OCI-LY1 (cell line): ENCODE measurements around the gene PADI1.

ENCODE experiments used
- H2AFZ ChIP-seq: fragments of 200-600 bp; sonication (generic), shearing (Covaris generic); 2 replicates; pipeline ENCODE4 v1.6.0; 2014; ENCODE audit warnings: antibody characterized with exemption, mild to moderate bottlenecking, low read length
- H3F3A ChIP-seq: fragments of 200-600 bp; sonication (generic), shearing (Covaris generic); 2 replicates; pipeline ENCODE4 v1.6.0; 2014; ENCODE audit warnings: mild to moderate bottlenecking, antibody characterized with exemption, low read length, moderate library complexity; ENCODE audit not compliant: insufficient read depth
- H3K27ac ChIP-seq: fragments of 200-600 bp; sonication (generic); 2 replicates; pipeline ENCODE4 v1.5.1; 2014; ENCODE audit warnings: low read length, mixed run types, mild to moderate bottlenecking, low read depth; ENCODE audit not compliant: poor library complexity, severe bottlenecking
- H3K27me3 ChIP-seq: fragments of 200-600 bp; sonication (generic); 2 replicates; pipeline ENCODE4 v1.6.0; 2014; ENCODE audit warnings: antibody characterized with exemption, mild to moderate bottlenecking, low read length, moderate library complexity; ENCODE audit not compliant: insufficient read depth
- H3K36me3 ChIP-seq: fragments of 200-600 bp; sonication (generic); 2 replicates; pipeline ENCODE4 v1.6.1; 2014; ENCODE audit warnings: mild to moderate bottlenecking, antibody characterized with exemption, low read length, moderate library complexity, mixed read lengths; ENCODE audit not compliant: insufficient read depth
- H3K4me1 ChIP-seq: fragments of 200-600 bp; sonication (generic); 2 replicates; pipeline ENCODE4 v1.5.1; 2014; ENCODE audit warnings: mild to moderate bottlenecking, low read length, moderate library complexity; ENCODE audit not compliant: insufficient read depth, severe bottlenecking
- H3K4me2 ChIP-seq: fragments of 200-600 bp; sonication (generic), shearing (Covaris generic); 2 replicates; pipeline ENCODE4 v1.6.1; 2014; ENCODE audit warnings: low read length
- H3K4me3 ChIP-seq: fragments of 200-600 bp; sonication (generic); 2 replicates; pipeline ENCODE4 v1.5.1; 2014; ENCODE audit warnings: low read length, low read depth, mild to moderate bottlenecking, mixed read lengths; ENCODE audit not compliant: poor library complexity, severe bottlenecking
- H3K79me2 ChIP-seq: fragments of 200-600 bp; shearing (Covaris generic); 2 replicates; pipeline ENCODE4 v1.6.1; 2016; ENCODE audit warnings: mixed run types, low read length, mixed read lengths; ENCODE audit not compliant: insufficient read depth
- H3K9ac ChIP-seq: fragments of 200-600 bp; sonication (generic), shearing (Covaris generic); 2 replicates; pipeline ENCODE4 v1.6.1; 2014; ENCODE audit warnings: mild to moderate bottlenecking, low read length, mixed read lengths
- H3K9me2 ChIP-seq: fragments of 200-600 bp; sonication (generic), shearing (Covaris generic); 2 replicates; pipeline ENCODE4 v1.6.1; 2014; ENCODE audit warnings: low read depth, mild to moderate bottlenecking, low read length, mixed read lengths
- H3K9me3 ChIP-seq: fragments of 200-600 bp; shearing (Covaris generic); 2 replicates; pipeline ENCODE4 v1.6.1; 2014; ENCODE audit warnings: low read length, mixed read lengths
- H4K20me1 ChIP-seq: fragments of 200-600 bp; sonication (generic), shearing (Covaris generic); 2 replicates; pipeline ENCODE4 v1.6.0; 2016; ENCODE audit warnings: mild to moderate bottlenecking, low read length; ENCODE audit not compliant: insufficient read depth
- EZH2 ChIP-seq: fragments of 200-600 bp; sonication (generic), shearing (Covaris generic); IDR thresholded peaks from 2 replicates; pipeline ENCODE4 v1.8.0; 2017; ENCODE audit warnings: borderline replicate concordance, mixed run types, mild to moderate bottlenecking, antibody characterized with exemption, low read length, moderate library complexity, mixed read lengths
- TF ChIP-seq, protein P1 (sequence below): fragments of 200-600 bp; sonication (generic), shearing (Covaris generic); IDR thresholded peaks from 2 replicates; pipeline ENCODE4 v1.5.1; 2017; ENCODE audit warnings: mild to moderate bottlenecking, antibody characterized with exemption, low read length, moderate library complexity, mixed read lengths

Gene PADI1

DNA sequence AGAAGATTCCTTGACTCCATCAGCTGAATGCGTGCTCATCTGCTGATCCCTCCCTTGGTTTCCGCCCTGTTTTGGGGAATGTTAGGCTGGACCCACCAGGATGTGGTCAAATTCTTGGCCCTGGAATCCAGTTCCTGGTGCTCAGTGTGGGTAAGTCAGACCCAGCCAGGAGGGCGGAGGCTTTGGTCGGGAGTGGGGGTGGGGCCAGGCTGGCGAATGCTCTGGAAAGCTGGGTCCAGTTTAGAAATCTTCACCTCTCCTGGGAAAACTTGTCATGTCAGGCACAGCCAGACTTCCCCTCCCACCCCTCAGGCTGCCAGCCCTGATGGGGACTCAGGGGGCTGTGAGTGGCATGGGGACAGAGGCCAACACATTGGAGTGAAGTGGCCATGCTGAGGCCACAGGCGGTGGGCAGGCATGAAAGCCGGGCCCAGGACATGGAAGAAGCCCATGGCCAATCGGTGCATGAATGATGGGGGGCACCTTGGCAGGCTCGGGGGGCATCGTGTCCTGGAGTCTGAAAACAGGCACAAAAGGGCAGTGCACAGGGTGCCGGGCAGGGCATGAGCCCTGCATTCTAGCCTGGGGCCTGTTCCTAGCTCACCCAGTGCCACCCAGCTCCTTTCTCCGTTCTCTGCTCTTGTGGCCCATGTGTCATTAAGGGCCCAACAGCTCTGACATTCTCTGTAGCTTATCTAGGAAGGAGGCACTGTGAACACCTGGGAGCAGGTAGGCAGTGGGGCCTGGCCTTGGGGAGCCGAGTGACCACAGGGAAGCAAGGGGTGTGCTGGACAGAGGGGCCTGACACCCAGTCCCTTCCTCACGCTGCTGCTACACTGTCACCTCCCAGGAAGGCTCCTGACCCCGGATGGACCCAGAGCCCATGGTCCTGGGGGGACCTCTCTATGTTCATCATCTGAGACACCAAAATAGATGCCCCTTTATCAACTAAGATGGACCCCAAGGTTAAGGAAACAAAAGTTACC, 14.6 kb upstream of the PADI1 start:
- H3K4me3 ChIP-seq: no peak overlapping the region
- H2AFZ ChIP-seq: no peak overlapping the region
- no peaks in the 10 kb centered on the region for H3K4me1 ChIP-seq
- H3K9ac ChIP-seq: no peak overlapping the region
- H3K36me3 ChIP-seq: no peaks in the 10 kb centered on the region; the same call in 1 of the 2 replicates
- H3K9me3 ChIP-seq: no peaks in the 10 kb centered on the region
- H3K9me2 ChIP-seq: no peaks in the 10 kb centered on the region
- no peaks in the 10 kb centered on the region for H4K20me1 ChIP-seq
- H3K27me3 ChIP-seq: no peaks in the 10 kb centered on the region; the same call in 1 of the 2 replicates
- no peak overlapping the region for H3K27ac ChIP-seq
- no peak overlapping the region for H3K4me2 ChIP-seq
- no peak for TF ChIP-seq EZH2
- TF ChIP-seq, protein P1, sequence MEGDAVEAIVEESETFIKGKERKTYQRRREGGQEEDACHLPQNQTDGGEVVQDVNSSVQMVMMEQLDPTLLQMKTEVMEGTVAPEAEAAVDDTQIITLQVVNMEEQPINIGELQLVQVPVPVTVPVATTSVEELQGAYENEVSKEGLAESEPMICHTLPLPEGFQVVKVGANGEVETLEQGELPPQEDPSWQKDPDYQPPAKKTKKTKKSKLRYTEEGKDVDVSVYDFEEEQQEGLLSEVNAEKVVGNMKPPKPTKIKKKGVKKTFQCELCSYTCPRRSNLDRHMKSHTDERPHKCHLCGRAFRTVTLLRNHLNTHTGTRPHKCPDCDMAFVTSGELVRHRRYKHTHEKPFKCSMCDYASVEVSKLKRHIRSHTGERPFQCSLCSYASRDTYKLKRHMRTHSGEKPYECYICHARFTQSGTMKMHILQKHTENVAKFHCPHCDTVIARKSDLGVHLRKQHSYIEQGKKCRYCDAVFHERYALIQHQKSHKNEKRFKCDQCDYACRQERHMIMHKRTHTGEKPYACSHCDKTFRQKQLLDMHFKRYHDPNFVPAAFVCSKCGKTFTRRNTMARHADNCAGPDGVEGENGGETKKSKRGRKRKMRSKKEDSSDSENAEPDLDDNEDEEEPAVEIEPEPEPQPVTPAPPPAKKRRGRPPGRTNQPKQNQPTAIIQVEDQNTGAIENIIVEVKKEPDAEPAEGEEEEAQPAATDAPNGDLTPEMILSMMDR: no peak
- H3K79me2 ChIP-seq: no peaks in the 10 kb centered on the region
- no peaks in the 10 kb centered on the region for H3F3A ChIP-seq

DNA sequence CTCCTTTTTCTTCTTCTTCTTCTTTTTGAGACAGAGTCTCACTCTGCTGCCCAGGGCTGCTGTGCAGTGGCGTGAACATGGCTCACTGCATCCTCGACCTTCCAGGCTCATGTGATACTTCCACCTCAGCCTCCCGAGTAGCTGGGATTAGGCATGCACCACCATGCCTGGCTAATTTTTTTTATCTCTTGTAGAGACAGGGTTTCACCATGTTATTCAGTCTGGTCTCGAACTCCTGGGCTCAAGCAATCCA, 13.0 kb upstream of the PADI1 start:
- no peaks in the 10 kb centered on the region for H3K79me2 ChIP-seq
- H3K4me1 ChIP-seq: no peaks in the 10 kb centered on the region
- H2AFZ ChIP-seq: no peak overlapping the region
- no peaks in the 10 kb centered on the region; the same call in 1 of the 2 replicates for H3K36me3 ChIP-seq
- no peak overlapping the region for H3K4me2 ChIP-seq
- H3K27ac ChIP-seq: no peak overlapping the region
- no peak for TF ChIP-seq EZH2
- TF ChIP-seq, protein P1: no peak
- no peak overlapping the region for H3K4me3 ChIP-seq
- no peak overlapping the region for H3K9ac ChIP-seq
- H3K9me2 ChIP-seq: no peaks in the 10 kb centered on the region
- no peaks in the 10 kb centered on the region; the same call in 1 of the 2 replicates for H3K27me3 ChIP-seq
- H4K20me1 ChIP-seq: no peaks in the 10 kb centered on the region
- H3K9me3 ChIP-seq: no peaks in the 10 kb centered on the region
- no peaks in the 10 kb centered on the region for H3F3A ChIP-seq

GRCh38 chr1:17192394-17193221, 12.3 kb upstream of the PADI1 start:
- TF ChIP-seq, protein P1: no peak
- TF ChIP-seq EZH2: no peak
- Histone ChIP-seq H3K4me3 (no peak overlapping the region), H3K36me3 (no peaks in the 10 kb centered on the region; the same call in 1 of the 2 replicates), H3K79me2 (no peaks in the 10 kb centered on the region), H3K9ac (no peak overlapping the region), H3K4me2 (no peak overlapping the region), H3K27me3 (no peaks in the 10 kb centered on the region; the same call in 1 of the 2 replicates), H3K27ac (no peak overlapping the region), H3F3A (no peaks in the 10 kb centered on the region), H2AFZ (no peak overlapping the region), H4K20me1 (no peaks in the 10 kb centered on the region), H3K9me2 (no peaks in the 10 kb centered on the region), H3K4me1 (no peaks in the 10 kb centered on the region), H3K9me3 (no peaks in the 10 kb centered on the region)
